SK-N-MC (cell line): ENCODE results near the gene MLKL.

ENCODE experiments used
- EZH2 ChIP-seq: fragments of 200-600 bp; sonication (generic); IDR thresholded peaks from one replicate; pipeline ENCODE4 v1.6.1; 2017; ENCODE audit warnings: antibody characterized with exemption
- FOXP2 ChIP-seq: optimal IDR thresholded peaks from 2 replicates; pipeline ENCODE3; 2011; ENCODE audit warnings: mild to moderate bottlenecking, moderate library complexity; ENCODE audit not compliant: insufficient read depth; ENCODE audit errors: extremely low read length, control extremely low read depth
- POLR2AphosphoS5 ChIP-seq: IDR thresholded peaks from 2 replicates; pipeline ENCODE4 v1.6.1; 2012; ENCODE audit warnings: mild to moderate bottlenecking, low read depth, low read length, borderline replicate concordance

DNA sequence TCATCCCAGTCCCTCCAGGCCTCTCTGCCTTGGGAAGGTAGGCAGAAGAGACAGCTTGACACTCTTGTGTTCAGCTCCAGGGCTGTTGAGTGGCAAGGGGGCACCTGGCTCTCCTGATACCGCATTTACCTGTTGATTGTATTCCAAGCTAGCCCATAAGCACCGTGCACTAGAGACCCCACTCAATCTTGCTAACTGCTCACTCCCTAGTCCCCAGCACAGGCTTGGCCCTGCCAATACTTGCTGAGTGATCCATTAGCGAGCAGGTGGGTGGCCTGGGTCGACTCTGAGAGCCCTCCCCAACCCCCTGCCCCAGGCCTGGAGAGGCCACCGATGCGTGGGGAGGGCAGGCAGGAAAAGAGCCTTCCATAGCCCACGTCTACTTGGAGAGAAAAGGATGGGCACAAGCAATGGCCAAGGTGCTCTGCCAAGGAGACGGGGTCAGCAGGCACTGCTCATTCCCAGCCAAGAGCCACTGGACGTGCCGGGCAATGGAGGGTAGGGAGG is 44.5 kb upstream of the MLKL start:
- TF ChIP-seq EZH2 (no peak), POLR2AphosphoS5 (no peak), FOXP2 (no peak)
